Measurements from ENCODE around the gene SLC66A2.

Gene SLC66A2

DNA sequence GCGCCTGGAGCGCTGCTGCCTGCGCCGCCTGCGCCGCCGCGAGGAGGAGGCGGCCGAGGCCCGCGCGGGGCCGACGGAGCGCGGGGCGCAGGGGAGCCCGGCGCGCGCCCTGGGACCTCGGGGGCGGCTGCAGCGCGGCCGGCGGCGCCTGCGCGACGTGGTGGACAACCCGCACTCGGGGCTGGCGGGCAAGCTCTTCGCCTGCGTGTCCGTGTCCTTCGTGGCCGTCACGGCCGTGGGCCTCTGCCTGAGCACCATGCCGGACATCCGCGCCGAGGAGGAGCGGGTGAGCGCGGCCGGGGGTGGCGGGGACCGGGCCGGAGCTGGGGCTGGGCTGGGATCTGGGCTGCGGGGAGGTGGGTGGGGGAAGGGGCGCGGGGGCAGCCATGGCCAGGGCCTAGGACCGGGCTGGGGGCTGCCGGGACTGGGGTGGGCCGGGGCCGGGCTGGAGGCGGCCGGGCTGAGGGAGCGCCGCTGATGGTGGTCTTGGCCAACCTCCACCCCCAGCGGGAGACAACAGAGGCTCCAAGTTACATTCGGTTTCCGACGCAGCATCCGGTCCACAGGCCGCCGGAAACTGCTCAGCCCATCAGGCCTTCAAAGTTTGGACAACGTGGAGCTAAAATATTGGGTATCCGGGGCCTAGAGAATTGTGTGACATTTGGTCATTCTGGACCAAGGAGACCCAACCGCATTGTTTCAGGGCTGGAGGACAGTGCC lies 87.3 kb downstream of the SLC66A2 start:
- DNase-seq = peak; percentile 8

DNA sequence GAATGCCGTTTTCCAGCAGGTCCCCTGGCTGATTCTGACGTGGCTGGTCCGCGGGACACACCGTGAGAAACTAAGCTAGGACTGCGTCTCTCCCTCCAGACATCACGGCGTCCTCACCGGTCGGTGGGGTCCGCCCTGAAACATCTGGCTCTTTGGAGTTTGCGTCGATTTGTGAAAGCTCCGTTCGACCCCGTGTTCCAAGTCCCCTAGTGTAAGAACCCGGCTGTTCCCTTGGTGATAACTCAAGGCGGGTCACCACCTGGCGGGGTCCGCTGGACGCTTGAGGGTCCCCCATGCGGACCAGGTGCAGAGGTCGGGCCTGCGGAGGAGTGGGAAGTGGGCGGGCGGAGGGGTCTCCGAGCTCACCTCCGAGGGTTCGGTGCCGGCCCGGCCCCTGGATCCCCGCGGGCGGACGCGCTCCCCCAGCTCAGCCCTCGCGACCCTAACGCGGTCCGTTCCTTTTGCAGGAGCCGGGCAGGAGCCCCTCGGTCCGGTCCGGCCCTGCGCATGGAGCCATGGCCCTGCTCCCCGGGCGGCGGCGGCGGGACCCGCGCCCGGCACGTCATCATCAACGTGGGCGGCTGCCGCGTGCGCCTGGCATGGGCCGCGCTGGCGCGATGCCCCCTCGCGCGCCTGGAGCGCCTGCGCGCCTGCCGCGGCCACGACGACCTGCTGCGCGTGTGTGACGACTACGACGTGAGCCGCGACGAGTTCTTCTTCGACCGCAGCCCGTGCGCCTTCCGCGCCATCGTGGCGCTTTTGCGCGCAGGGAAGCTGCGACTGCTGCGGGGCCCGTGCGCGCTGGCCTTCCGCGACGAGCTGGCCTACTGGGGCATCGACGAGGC lies 88.1 kb downstream of the SLC66A2 start:
- peak; percentile 10 for DNase-seq

DNA sequence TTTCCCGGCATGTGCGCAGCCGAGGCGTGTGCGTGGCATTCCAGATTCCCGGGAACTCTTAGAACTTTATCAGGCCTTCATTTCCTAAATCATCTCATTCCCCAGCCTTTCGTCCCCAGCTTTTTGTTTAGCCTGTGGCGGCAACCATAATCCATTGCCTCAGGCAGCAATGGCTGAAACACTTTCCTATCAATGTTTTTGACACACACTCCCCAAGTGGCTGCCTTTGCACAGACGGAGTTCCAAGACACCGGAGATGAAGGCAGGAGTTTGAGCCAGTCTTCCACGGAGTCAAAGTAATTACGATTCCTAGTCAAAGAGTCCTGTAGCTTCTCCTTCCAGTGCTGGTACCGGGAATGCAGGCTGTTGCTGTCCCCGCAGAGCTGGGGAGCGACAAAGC lies 88.9 kb downstream of the SLC66A2 start:
- peak; percentile 4 for DNase-seq

DNA sequence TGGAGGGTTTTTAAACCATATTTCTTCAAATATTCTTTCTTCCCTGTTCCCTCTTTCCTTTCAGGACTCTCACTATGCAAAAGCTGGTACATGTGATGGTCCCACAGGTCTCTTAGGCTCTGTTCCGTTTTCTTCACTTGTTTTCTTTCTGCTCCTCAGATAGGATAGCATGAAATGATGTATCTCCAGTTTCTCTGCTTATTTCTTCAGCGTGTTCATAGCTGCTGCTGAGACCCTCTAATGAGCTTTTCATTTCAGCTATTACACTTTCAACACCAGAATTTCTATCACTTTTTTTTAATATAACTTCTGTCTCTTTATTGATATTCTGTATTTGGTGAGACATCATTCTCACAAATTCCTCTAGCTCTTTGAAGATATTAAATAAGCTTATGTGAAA lies 89.8 kb downstream of the SLC66A2 start:
- DNase-seq = no peak

DNA sequence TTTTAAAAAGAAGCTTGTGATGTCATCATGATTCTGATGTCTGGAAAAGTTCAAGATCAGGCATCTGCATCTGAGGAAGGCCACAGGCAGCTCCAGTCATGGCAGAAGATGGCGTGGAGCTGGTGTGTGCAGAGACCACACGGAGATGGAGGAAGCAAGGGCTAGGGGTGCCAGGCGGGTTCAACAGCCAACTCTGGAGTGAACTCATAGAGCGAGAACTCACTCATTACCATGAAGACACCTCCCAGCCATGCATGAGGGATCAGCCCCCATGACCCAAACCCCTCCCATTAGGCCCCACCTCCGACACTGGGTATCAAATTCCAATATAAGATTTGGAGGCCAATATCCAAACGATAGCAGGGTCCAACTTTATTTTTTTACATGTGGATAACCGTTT lies 92.1 kb downstream of the SLC66A2 start:
- no peak for DNase-seq

DNA sequence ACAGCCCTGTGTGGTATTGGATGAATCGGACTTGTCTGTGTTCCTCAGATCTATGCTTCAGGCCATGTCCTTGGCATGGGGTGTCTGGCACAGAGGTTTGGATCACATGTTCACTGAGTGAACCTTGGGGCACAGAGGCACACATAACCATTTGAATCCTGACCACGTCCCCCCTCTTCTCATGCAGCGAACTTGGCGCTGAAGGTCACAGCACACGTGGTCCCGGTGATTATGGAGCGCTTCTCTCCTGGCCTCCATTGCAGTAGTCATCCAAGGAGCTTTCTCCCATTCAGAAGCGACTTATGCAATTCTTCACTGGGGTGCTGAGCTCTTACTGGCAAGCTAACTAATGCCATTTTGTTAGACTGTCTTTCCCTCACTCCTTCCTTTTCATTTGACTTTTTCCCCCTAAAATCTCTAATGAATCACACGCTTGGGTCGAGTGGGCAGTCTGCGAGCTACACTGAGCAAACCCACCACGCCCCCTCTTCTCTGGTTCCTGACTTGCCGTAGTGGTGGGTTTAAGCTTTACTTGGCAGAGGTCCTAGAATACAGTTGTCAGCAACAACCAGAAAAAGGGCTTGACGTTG lies 94.3 kb downstream of the SLC66A2 start:
- DNase-seq = no peak

DNA sequence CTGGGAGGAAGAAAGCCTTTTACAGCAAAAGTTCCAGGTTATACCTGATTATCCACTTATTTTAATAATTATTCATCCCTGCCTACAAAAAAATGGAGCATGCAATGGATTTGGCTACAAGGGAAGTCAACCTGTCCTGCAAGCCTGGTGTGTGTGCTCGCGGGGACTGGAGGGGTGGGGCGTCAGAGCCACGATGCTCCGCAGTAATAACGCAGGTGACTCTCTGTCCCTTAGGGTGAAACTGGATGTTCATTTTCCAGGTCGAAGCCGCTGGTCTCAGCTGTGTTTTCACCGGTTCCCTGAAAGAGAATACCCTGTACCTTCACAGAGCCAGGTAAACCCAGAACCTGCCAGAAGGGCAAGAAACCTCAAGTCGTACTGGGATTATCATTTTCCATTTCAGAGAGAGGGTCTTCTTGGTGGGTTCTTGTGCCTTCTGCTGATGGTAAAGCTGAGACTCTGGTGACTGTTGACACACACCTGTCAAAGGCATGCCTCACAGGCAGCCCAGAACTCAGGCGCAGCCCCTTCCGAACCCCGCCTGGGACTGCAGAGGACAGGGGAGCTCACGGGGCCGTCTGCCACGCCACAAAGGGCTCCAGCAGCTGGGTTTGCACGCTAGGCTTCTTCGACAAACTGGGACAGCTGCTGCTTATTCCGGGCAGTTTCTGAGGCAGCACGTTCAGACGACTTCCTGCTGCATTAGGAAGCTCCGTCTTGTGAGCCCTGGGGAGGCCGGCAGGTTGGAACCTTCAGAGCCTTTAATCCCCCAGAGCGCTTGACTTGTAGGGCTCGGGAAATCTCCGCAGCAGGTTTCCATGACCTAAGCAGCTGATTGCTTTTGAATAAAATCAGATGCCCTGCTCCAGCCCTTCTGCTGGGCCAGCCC lies 95.1 kb downstream of the SLC66A2 start:
- no peak for DNase-seq

DNA sequence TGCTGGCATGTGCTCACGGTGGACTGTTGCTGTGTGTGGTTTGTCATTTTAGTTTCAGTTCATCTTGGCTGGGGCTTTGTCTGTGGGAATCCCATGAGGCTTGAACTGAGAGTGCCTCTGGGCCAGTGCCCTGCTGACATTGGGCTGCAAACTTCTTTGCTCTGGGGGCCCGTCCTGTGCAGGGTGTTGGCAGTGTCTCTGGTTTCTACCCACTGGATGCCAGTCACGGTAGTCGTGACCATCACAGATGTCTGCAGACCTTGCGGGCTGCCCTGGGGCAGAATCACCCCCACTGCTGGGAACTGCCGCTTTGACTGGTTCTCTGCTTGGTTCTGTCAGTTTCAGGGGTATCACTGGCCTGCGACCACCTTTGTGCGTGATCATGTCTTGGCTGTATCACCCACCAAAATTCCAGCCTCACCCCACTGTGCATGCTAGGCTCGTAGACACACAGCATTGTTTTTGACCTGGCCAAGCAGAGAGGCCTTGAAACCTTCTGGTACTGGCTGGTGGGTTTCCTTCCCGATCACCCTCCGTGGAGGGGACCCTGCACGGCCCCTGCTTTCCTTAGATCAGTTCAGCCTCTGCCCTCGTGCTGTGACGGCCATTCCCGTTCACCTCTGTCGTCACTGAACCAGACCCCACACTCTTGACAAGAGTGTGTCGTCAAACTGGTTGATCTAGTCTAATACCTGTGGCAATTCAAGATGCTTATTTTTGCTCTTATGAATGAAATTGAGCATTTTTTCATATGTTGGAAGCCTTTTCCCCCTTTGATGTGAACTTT lies 96.1 kb downstream of the SLC66A2 start:
- no peak for DNase-seq

DNA sequence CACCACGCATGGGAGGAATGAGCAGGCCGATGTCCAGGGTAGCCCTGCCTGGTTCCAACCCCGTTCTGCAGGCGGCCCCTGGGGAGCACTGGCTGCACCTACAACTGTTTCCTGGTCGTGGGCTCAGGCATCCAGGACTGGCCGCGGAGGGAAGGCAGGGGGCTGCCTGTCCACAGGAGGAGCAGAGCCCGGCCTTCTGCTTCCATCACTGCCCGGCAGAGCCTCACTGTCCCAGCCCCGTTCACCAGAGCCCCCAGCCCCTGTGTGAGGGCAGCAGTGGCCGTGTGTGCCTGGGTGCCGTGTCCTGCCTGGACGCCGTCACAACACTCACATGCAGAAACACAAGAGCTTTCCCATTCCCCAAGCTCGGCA lies 97.5 kb downstream of the SLC66A2 start:
- DNase-seq = peak; percentile 11

DNA sequence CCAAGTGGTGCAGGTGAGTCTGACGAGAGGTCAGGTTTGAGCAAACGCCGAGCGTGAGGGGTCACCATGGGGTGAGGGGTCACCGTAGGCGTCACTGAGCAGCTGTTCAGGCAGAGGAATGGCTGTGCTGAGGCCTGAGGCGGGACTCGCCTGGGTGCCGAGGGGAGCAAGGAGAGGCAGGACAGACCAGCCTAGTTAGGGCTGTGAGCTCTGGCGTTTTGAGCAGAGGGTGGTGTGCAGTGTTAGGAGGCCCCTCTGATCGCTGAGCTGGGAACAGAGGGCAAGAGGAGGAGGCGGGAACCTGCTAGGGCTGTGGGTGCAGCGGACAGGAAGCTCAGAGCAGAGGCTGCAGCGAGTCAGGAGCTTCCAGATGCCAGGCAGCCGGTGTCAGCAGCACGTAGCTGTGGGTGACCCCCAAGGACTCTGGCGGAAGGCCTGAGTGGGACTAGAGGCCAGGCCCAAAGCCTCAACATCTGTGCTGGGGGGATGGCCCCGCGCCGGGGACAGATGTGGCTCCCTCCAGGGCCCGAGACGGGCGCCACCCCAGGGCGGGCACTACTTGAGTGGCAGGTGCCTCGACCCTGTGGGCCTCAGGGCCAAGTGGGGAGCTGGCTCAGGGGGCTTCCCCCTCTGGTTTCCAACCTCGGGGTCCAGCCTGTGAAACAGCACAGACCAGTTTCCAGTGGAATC lies 98.0 kb downstream of the SLC66A2 start:
- DNase-seq = no peak

DNA sequence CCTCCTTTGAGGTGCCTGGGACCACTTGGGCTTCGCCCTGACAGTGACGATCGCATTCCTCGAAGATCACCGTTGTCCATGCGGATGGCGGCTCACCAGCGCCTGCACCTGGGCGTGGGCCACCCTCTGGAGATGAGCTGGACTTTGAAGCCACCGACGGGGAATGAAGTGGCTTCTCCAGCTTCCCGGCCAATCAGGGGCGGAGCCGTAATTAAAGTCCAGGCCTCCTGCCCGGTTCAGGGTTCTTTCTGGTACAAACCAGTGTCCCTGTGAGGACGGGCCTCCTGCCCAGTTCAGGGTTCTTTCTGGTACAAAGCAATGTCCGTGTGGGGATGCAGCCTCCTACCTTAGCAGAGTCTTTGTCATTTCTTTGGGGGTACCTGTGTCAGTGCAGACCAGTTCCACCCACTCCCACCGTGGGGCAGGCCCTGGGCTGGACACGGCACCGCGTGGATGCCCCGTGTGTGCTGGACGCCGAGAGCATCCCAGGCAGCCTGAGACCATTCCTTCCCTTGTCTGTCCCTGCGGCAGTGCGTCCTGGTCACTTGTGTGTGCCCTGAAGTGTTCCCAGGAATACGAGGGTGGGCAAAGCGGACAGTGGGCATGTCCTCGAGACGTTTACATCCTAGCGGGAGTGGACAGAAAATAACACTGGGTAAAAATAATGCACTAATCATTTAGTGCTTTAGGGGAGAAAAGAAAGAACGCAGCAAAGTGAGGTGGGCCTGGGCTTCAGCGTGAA lies 98.7 kb downstream of the SLC66A2 start:
- DNase-seq = no peak

Data from activated T-cell treated with anti-CD3 and anti-CD28 coated beads, Interleukin-2, amount 50 U/mL, for 1 hour (primary cell).